OCI-LY1 (cell line): ENCODE data around the gene TRAPPC1.

Experiments used
- EZH2 ChIP-seq: fragments of 200-600 bp; sonication (generic), shearing (Covaris generic); IDR thresholded peaks from 2 replicates; pipeline ENCODE4 v1.8.0; 2017; ENCODE audit warnings: borderline replicate concordance, mixed run types, mild to moderate bottlenecking, antibody characterized with exemption, low read length, moderate library complexity, mixed read lengths
- TF ChIP-seq, protein P1 (sequence below): fragments of 200-600 bp; sonication (generic), shearing (Covaris generic); IDR thresholded peaks from 2 replicates; pipeline ENCODE4 v1.5.1; 2017; ENCODE audit warnings: mild to moderate bottlenecking, antibody characterized with exemption, low read length, moderate library complexity, mixed read lengths

DNA sequence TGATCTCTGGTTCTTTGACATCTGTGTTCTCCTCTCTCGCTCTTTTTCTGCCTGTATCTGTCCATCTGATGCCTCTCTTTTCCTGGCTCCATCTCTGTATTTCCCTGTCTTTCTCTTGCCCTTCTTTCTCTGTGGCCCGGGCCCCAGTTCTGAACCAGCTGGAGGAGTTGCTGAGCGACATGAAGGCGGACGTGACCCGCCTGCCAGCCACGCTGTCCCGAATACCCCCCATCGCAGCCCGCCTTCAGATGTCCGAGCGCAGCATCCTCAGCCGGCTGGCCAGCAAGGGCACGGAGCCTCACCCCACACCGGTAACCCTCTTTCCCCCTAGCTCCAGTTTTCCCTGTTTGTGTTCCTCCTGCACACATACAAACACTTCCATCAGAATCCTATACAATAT is 21.5 kb downstream of the TRAPPC1 start:
- TF ChIP-seq, protein P1, sequence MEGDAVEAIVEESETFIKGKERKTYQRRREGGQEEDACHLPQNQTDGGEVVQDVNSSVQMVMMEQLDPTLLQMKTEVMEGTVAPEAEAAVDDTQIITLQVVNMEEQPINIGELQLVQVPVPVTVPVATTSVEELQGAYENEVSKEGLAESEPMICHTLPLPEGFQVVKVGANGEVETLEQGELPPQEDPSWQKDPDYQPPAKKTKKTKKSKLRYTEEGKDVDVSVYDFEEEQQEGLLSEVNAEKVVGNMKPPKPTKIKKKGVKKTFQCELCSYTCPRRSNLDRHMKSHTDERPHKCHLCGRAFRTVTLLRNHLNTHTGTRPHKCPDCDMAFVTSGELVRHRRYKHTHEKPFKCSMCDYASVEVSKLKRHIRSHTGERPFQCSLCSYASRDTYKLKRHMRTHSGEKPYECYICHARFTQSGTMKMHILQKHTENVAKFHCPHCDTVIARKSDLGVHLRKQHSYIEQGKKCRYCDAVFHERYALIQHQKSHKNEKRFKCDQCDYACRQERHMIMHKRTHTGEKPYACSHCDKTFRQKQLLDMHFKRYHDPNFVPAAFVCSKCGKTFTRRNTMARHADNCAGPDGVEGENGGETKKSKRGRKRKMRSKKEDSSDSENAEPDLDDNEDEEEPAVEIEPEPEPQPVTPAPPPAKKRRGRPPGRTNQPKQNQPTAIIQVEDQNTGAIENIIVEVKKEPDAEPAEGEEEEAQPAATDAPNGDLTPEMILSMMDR: no peak
- no peak for TF ChIP-seq EZH2
